Hepatic stellate cell (primary cell): ENCODE measurements around the gene MAPK11.

Source experiments
- DNase-seq: peaks from one replicate; pipeline ENCODE4 v3.0.0; 2011; ENCODE audit warnings: low spot score

Gene MAPK11

DNA sequence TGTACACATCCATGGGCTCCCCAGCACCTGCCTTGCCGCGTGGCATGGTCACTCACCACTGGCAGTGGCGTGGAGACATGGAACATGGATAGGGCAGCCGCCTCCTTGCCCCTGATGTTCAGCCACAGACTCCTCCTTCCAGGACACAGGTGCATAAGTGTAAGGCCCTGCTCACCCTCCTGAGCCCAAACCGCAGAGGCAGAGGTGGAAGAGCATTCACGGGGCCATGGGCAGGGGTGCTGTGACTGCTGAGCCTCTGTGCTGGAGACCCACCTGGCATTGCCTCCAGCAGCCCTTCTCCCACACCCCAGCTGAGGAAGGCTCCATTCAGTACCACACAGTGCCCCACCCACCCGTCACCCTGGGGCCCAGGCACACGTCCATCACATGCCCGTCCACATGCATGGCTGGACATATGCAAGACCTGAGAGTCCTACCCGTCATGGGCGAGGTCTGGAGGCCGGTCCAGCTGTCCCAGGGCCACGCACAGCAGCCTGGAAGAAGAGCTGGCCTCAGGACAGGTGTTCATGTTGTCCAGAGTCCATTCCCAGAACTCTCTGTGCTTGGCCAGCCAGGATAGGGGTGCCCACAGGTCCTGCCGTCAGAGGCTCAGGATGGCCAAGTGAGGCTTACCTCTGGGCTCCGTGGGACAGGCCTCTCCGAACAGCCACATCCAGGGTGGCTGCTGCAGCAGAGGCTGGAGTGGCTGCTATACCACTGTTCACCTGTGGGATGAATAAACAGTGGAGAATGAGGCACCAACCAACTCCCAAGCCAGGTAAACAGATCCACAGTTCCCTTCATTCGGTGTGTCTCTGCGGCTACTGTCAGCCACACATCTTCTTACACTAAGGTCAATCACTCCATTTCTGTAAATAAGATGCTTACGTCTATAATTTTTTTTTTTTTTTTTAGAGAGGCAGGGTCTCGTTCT, 23.7 kb downstream of the MAPK11 start:
- DNase-seq, result no peak

DNA sequence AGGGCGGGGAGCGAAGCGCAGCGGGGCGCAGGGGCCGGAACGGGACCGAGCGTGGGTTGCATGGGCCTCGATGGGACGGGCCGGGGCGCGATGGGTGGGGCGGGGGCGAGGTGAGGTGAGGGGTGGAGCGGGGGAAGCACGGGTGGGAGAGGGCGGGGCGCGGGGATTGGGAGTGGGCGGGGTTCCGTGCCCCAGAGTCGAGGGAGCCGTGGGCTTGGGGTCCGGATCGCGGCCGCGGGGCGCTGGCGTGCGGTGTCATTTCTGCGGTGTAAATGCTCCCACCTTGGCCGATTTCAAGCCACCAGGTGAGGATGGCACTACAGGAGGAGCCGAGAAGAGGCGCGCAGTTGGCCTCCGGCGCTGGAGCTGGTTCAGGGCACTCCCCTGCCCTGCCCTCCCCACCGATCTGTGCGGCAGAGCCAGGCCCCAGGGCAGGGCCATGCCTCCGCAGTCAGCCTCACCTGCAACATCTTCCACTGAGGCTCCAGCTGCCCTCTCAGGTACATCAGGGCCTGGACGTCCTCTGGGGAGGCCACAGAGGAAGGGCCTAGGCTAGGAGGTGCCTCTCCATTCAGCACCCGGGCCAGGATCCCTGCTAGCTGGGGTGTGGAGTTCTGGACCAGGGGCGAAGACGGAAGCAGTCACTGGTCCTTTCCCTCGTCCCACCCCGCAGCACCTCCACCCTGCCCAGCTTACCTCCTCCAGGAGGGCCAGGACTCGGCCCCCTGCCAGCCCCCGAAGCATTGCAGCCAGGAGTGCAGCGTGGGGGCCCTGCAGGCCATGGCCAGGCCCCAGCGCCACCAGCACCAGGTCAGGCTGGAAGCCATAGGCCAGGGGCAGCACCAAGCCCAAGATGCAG, 24.7 kb downstream of the MAPK11 start:
- DNase-seq, result no peak

DNA sequence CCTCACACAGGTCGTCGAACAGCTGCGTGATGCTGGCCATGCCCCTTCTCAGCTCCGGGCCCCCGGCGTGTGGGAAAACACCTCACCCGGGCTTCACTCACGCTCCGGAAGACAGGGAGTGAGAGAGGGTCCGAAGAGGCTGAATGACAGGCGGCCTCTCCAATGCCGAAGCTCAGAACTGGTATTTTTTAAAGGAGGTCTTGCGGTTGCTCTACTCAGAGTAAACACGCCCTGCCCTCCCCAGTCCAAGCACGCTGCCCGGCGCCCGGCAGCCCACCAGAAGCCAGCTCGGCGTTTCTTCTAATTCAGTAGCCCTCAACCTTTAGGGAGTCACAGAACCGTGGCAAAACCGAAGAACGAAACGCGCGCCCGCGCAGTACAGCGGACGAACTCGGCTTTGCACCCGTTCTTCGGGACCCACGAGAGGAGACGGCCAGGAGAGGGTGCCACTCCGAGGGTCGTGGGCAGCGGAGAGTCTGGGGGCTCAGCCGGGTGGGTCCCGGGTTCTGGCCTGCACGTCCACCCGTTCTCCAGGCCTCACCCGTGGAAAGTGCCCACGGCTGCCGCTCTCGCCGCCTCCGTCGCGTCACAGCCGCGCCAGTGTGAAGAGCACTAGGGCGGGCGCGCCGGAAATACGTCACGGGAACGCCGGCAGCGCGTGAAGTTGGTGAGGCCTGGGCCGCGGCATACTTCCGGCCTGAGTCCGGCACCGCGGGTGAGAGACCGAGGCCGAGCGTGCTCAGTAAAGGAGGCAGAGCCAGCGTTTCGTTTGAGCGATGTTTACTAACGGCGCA, 25.6 kb downstream of the MAPK11 start, which contains the start of gene TUBGCP6:
TUBGCP6 (minus strand) TSS at position 604 of the 794 bp plus-strand sequence; CDS start at position 40, 564 bp downstream.
- DNase-seq, result peak; percentile 96

GRCh38 chr22:50243685-50244419, 26.3 kb downstream of the MAPK11 start:
- DNase-seq, result no peak

GRCh38 chr22:50242406-50242949, 27.7 kb downstream of the MAPK11 start:
- no peak for DNase-seq

- DNase-seq, result no peak
These were observed 31.4 kb downstream of the MAPK11 start for GRCh38 chr22:50238755-50239154.

GRCh38 chr22:50236731-50237409, 33.3 kb downstream of the MAPK11 start:
- peak; percentile 45 for DNase-seq

DNA sequence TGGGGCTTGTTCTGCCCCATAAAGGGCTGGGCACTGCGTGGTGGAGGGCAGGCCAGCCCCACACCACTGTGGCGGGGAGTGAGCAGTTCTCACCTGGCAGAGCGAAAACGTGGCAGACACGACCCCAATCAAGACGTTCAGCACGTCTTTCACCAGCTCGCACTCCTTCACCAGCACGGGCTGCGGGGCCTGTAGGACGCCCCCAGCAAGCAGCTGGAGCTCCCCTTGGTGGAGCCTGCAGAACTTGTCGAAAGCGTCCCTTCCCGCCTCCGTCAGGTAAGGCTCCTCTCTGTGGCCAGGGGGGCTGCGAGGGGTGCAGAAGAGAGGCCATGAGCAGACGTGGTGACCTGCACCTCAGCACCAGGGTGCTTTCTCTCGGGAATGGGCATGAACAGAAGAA, 37.0 kb downstream of the MAPK11 start:
- DNase-seq, result no peak

GRCh38 chr22:50232481-50233151, 37.6 kb downstream of the MAPK11 start:
- no peak for DNase-seq

GRCh38 chr22:50229370-50229769, 40.8 kb downstream of the MAPK11 start:
- DNase-seq, result no peak

DNA sequence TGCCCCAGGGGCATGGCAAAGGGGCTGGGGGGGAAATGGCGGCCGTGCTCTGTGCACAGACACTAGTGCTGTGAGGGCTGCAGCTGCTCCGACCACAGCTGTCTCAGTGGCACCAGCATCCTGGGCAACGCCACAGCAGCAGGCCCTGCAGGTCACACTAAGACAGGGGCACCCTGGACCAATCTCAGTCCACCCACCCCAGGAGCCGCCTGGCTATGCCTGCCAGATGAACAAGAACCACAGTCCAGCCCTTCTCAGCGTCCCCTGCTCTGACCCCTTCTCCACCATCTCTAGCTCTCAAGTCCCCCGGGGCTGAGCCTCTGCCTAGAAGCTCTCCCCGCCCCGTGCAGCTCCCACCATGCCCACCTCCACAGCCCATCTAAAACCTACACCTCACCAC, 41.8 kb downstream of the MAPK11 start:
- DNase-seq, result no peak

DNA sequence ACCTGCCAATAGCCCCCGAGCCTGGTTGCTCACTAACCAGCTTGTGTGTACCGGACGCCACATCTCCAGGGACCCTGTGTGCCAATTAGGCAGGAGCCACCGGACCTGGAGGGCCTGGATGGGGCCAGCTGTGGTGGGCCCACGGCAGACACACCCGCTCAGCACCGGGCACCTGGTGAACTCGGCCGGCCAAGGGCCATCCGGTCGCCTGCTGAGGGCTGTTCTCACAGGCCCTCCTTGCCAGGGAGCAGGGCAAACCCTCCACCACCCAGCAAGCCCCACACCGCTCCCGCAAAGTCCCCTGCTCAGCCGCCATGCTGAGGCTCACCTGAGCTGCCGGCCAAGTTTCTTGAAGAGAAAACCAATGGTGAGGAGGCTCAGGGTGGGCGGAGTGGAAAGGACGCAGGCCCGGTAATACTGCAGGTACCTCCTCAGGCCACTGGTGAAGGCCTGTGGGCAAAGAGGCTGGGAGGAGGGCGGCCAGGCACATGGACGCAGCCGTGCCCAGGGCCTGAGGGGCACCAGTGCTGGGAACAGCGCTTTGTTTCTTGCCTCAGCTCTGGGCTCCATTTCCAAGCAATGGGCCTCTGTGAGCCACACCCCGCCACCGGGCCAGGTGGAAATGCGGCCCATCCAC, 42.5 kb downstream of the MAPK11 start:
- no peak for DNase-seq

- no peak for DNase-seq
These were observed 43.4 kb downstream of the MAPK11 start for GRCh38 chr22:50226875-50227165.

- no peak for DNase-seq
These were observed 43.9 kb downstream of the MAPK11 start for GRCh38 chr22:50226063-50226874.

GRCh38 chr22:50225200-50225969, 44.8 kb downstream of the MAPK11 start:
- no peak for DNase-seq

- DNase-seq, result no peak
These were observed 46.1 kb downstream of the MAPK11 start for GRCh38 chr22:50224071-50224470.

GRCh38 chr22:50222508-50222907, 47.7 kb downstream of the MAPK11 start:
- no peak for DNase-seq
